NOMO-1 treated with dmso at 0.1 percent for 144 hours (cell line): ENCODE measurements around the gene SMO.
A peak's percentile ranks its signal among the peaks of the same experiment; 100 is the strongest.
"Not testable (repeated sequence)": the region's sequence is repeated elsewhere in the genome, so short reads cannot be mapped to it uniquely, and the experiment has no call there.

Experiments used
- DNase-seq: peaks from one replicate; lab custom pipeline; 2025; ENCODE audit not compliant: unreplicated experiment; lab: John Stamatoyannopoulos, UW

Gene SMO

DNA sequence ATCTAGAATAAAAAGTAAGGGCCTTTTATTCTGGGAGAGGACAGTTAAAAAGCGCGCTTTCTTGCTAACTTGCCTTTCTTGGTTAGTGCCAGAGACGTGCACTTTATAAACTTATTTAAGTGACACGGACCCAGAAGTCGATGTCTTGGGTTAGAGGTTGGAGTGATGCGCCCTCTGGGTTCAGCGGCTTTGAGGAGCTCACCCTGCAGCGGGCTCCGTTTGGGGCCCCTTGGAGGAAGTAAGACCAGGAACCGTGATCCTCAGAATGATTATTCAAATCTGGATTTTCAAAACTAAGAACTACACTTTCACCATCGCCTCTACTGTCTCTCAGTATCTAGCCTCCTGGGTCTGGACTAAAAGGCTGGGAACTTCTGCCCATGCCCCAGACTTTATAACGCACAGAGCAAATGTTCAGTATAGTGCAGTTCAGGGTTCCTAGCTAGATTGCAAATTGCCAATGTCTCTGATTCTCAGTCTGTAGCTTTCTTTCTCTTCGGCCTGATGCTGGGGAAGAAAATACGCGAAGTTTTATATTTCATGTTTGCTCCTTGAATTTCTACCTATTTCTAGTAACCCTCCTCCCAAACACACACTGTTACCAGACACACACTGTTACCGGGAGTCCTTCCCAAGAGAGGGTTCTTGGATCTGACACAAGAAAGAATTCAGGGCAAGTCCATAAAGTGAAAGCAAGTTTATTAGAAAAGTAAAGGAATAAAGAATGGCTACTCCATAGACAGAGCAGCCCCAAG is 18.6 kb upstream of the SMO start:
- DNase-seq = peak; percentile 41

GRCh38 chr7:129170441-129171021 is 17.9 kb upstream of the SMO start:
- no peak for DNase-seq

- not testable (repeated sequence) for DNase-seq
These were observed 14.6 kb upstream of the SMO start for GRCh38 chr7:129173861-129174260.

DNA sequence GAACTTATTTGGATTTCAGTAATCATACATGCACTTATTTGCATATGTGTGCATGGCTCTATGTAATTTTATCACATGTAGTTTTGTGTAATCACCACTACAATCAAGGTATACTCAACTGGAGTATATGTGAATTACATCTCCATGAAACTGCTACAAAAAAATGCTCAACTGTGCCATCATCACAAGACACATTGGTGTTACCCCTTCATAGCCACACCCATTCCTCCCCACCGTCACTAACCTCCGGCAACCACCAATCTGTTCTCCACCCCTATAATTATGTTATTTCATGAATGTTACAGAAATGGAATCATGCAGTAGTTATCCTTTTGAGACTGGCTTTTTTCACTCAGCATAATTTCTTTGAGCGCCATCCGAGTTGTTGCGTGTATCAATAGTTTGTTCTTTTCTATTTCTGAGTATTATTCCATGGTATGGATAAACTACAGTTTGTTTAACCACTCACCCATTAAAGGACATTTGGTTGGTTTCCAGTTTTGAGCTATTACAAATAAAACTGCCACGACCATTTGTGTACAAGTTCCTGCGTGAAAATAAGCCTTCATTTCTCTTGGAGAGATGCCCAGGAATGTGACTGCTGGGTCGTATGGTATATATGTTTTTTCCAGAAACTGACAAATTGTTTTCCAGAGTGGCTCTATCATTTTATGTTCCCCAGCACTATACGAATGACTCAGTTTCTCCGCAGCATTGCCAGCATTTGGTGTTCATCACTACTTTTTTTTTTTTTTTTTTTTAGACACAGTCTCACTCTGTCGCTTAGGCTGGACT is 11.3 kb upstream of the SMO start:
- DNase-seq = no peak

GRCh38 chr7:129184981-129185670 is 3.3 kb upstream of the SMO start:
- no peak for DNase-seq

DNA sequence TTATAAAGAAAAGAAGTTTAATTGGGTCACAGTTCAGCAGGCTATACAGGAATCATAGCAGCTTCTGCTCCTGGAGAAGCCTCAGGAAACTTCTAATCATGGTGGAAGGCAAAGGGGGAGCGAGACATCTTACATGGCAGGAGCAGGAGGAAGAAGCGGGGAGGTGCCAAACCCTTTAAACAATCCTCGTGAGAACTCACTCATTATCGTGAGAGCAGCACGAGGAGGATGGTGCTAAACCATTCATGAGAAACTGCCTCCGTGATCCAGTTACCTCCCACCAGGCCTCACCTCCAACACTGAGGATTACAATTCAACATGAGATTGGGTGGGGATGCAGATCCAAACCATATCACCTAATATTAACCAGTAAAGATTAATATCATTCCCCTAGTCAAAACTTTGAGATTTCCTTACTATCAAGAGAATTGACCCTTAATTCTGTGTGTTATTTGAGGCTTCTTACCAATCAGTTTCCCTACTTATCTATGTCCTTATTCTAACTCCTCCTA is 1.6 kb upstream of the SMO start:
- no peak for DNase-seq

DNA sequence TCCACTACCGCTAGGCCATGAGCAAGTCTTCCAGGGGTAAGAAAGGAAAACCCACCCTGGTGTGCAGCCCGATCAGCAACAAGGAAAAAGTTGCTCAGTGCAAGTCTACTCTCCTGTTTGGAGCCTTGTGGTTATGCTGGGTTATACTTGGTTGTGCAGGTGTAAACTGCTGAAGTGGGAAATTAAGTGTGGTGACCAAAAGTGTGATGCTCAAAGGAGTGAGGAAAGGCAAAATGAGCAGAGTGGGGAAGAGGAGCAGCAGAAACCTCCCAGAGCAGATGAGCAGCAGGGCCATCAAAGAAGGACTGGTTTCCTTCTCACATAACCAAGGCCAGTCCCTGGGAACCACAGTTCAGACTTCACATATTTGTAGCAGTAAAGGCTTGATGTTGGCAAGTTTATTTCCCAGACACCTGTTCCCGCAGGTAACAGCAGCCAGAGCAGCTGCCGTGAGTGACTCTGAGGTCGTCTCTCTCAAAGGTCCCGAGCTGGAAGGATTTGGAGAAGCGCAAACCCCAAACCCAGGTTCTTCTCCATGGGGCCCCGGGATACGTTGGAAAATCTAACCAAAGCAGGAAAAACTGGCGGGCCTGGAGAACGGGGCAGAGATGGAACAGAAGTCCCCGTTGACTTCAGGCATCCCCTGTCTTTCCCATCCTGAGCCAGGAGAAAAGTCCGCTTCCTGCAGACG is 607 bp upstream of the SMO start:
- no peak for DNase-seq

DNA sequence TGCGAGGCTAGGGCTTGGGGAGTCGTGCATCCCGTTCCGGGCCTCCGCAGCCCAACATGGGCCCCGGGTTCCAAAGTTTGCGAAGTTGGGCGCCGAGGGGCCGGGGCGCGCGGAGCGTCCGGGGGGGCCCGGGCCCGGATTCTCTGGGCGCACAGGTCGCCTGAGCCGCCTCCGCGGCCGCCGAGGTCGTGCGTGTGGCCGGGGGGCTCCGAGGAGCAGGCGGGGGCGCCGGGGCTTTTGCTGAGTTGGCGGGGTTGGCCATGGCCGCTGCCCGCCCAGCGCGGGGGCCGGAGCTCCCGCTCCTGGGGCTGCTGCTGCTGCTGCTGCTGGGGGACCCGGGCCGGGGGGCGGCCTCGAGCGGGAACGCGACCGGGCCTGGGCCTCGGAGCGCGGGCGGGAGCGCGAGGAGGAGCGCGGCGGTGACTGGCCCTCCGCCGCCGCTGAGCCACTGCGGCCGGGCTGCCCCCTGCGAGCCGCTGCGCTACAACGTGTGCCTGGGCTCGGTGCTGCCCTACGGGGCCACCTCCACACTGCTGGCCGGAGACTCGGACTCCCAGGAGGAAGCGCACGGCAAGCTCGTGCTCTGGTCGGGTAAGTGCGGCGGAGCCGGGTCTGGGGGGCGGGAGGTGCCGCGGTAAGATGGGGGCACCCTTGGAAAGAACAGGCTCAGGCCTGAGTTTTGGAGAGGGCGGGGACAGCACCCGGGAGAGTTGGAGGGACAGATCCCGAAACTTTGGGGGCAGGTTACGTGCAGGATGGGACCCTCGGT is 643 bp downstream of the SMO start:
- DNase-seq = no peak

DNA sequence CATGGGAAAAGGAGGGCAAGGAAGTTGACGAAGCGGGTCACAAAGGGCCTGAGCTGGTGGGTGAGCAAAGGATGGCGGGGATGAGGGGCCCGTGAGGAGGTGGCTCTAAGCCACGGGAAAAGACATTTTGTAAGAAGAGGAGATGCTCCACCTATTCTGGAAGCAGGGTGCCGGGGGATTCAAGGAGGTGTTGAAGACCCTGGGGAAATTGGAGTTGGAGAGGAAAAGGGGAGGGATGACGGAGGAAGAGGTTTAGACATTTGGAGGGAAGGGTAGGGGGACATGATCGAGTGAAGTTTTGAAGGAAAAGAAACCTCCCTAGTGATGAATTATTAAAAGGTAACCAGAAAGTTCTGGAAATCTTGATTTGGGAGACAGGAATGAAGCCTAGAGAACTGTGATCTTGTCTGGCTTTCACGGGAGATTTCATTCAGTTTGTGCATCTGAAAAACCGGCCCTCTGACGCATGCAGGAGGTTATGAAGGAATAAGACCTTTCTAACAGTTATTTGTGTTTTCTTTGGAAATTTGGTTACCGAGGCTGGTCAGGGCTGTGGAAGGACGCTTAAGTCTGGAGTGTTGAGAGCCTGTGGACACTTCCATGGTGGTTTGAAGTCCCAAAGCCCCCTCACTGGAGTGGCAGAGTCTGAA is 1.4 kb downstream of the SMO start:
- no peak for DNase-seq

DNA sequence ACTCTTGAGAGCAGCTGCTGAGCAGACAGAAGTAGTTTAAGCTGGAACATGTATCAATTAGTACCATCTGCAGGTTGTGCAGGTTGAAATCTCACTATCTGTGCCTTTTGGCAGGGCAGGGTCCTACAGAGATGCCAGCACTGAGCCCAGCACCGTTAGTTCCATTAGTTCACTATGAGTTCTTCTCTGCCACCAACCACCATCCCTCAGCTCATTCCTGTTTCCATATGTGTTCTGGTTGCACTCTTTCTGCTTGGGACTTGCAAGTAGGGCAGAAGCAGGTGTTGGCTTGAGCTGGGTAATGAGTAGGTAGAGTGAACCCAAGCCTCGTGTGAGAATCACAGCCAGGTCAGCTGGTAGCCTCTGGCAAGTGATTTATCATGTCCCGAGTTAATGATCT is 2.8 kb downstream of the SMO start:
- no peak for DNase-seq

- no peak for DNase-seq
These were observed 5.5 kb downstream of the SMO start for GRCh38 chr7:129193892-129194291.

- DNase-seq = no peak
These were observed 9.3 kb downstream of the SMO start for GRCh38 chr7:129197771-129198170.

GRCh38 chr7:129199406-129199805 is 11.0 kb downstream of the SMO start:
- no peak for DNase-seq

DNA sequence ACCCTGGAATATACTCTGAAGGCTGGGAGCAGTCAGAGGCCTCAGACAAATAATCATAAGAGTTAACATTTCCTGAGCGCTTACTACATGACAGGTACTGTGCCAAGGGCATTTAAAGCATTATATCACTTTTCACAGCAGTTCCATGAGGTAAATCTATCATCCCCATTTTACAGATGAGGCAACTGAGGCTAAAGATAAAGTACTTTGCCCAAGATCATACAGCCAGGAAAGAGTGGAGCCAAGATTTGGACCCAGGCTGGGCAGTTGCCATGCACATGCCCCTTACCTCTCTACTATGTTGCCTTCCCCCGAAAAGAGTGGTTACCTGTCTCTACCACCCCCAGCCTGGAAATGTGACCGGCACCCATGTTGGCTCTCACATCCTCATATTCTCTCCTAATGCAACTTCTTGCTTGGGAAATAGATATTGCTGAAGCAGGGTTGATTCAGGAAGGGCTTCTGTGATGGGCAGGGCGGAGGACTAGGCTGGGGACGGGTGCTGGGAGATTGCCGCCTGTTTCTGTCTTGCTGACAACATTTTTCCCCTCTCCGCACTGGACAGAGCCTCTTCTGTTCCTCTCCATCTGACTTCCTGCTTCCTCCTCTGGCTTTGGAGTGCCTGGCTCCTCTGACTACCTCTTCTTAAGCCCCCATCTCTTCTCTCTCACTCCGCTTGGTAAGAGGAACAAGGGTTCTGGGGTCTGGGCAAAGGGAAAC is 13.8 kb downstream of the SMO start:
- no peak for DNase-seq

DNA sequence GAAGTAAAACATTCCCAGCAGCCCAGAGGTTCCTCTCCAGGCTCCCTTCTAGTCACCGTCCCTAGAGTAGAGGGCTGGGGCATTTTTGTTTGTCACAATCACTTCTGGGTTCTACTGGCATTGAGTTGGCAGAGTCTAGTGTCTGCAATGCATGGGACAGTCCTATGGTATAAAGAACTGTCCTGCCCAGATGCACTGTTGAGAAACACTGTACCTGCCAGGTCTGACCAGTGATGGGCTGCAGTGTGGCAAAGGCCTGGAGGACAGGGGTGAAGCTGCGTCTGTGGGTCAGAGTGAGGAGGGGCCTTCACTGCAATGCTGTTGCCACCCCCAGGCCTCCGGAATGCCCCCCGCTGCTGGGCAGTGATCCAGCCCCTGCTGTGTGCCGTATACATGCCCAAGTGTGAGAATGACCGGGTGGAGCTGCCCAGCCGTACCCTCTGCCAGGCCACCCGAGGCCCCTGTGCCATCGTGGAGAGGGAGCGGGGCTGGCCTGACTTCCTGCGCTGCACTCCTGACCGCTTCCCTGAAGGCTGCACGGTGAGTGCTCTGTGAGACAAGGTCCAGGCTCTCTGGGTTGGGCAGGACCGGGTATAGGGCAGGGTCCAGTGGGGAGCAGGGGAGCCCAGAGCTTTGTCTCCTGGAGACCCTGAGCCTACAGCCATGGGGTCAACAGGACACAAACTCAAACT is 14.8 kb downstream of the SMO start:
- no peak for DNase-seq

GRCh38 chr7:129205126-129205818 is 16.8 kb downstream of the SMO start:
- DNase-seq = no peak

GRCh38 chr7:129205987-129206785 is 17.8 kb downstream of the SMO start:
- DNase-seq = no peak
